ENCODE data around the gene SERPINA10.
"Not testable (repeated sequence)": the region's sequence is repeated elsewhere in the genome, so short reads cannot be mapped to it uniquely, and the experiment has no call there.

SERPINA10 gene

DNA sequence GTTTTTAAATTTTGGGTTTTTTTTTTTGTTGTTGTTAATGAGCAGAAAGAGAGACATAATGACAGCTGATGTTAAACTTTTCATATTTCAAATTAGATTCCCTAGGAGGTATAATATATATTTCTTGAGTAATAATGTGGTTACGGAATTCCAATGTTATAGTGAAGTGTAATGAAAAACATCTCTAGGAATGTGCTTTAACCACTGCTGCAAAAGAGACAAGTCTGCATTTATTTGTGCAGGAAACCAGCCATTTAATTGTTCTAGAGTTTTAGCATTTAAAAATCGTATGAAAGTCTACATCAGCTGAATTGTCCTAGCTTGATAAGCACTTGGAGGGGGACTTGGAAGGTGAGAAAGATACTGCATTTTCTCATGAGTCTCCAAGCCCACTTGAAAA, 14.3 kb downstream of the SERPINA10 start:
- DNase-seq = no peak

DNA sequence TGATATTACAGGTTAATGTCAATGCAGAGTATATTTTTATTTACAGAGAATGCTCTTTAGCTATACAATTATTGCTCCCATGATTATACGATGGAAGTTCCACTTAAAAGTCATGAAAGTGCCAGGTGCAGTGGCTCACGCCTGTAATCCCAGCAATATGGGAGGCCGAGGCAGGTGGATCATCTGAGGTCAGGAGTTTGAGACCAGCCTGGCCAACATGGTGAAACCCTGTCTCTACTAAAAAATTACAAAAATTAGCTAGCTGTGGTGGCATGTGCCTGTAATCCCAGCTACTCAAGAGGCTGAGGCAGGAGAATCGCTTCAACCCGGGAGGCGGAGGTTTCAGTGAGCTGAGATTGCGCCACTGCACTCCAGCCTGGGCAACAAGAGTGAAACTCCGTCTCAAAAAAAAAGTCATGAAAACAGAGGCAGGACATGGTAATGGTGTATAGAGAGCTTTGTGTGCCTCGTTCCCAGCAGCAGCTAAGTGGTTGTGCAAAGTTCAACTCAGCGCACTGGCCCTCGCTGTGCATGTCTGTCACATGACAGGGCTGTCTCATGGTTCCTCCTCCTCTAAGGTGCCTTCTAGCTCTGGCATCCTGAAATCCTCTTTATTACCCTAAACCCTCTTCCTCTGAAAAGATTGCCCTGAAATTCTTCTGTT, 16.0 kb downstream of the SERPINA10 start:
- DNase-seq = not testable (repeated sequence)

DNA sequence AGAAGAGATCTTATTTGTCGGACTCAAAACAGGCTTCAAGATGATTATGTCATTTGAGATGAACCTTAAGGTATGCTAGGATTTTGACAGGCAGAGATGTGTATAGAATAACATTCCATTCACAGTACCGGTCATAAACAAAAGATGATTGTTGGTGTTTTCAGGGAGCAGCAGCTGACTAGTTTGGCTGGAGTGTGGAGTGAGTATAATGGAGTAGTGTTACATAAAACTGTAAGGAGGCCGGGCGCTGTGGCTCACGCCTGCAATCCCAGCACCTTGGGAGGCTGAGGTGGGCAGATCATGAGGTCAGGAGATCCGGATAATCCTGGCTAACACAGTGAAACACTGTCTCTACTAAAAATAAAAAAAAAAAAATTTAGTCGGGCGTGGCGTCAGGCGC, 23.9 kb downstream of the SERPINA10 start:
- DNase-seq = no peak

DNA sequence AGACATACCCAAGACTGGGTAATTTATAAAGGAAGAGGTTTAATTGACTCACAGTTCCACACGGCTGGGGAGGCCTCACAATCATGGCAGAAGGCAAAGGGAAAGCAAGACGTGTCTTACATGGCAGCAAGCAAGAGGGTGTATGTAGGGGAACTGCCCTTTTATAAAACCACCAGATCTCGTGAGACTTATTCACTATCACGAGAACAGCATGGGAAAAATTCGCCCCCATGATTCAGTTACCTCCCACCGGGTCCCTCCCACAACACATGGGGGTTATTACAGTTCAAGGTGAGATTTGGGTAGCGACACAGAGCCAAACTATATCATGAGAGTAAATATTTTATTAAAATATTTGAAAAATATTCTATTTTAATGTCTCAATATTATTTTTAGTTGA, 24.5 kb downstream of the SERPINA10 start:
- not testable (repeated sequence) for DNase-seq

DNA sequence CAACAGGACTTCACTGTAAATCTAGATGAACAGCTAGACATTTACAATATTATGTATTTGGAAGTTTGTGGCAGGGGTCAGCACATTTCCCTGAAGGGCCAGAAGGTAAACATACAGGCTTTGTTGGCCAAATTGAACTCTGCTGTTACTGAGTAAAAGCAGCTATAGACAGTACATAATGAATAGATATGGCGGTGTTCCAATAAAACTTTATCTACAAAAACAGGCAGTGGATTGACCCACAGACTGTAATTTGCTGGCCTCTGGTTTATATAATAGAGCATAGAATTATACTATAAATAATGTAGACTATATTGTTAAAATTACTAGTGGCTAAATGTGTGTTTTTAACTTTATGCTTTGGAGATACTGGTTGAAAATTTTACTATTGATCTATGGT, 25.7 kb downstream of the SERPINA10 start:
- DNase-seq = no peak

DNA sequence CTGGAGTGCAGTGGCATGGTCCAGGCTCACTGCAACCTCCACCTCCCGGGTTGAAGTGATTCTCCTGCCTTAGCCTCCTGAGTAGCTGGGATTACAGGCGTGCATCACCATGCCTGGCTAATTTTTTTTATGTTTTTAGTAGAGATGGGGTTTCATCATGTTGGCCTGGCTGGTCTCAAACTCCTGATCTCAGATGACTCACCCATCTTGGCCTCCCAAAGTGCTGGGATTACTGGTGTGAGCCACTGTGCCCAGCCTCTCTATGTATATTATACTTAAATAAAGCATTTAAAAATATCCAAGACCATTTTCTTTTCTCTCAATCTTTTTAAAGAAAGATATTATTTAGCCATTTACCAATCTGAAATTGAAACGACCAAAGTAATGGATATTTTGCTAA, 28.9 kb downstream of the SERPINA10 start:
- not testable (repeated sequence) for DNase-seq

DNA sequence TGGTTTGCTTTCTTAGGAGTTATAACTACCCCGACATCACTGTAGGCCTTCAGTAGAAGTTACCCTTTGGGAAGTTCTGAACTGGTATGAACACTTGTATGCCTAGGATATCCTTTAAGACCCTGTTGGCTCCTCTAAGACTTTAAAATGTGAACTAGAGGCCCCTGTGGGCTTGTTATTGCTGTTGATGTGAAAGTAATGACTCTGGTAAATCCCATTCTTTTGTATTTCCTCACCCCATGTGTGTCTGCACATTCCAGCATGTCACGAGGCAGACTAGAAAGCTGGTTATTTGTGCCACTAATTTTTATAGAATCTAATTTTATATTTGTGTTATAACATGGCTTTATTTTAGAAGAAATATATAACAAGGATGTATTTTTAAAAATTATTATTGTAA, 48.9 kb downstream of the SERPINA10 start:
- no peak for DNase-seq

DNA sequence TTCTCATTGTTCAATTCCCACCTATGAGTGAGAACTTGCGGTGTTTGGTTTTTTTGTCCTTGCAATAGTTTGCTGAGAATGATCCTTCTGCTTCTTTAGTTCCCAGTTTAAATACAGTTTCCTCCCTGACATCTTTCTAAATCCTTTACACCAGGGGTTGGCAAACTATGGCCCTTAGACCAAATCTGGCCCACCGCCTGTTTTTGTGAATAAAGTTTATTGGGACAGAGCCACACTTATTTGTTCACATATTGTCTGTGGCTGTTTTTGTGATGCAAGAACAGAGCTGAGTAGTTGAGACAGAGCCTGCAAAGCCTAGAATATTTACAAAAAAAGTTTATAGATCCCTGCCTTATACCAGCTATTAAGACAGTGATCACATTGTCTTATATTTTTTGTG, 53.7 kb downstream of the SERPINA10 start:
- DNase-seq = no peak

DNA sequence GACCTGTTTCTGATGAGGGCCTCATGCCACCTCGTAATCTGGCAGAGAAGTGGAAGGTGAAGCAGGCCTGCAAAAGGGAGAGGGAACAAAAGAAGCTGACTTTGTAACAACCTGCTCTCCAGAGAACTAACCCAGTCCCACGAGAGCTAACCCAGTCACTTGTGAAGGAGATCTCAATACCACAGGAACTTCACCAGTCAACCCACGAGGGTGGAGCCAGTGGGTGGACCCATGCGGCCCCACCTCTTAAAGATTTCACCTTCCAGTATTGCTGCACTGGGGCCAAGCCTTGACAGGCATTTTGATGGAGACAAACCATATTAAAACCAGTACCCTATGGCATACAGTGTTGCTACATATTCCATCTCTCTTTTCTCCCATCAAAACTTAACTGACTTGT, 55.1 kb downstream of the SERPINA10 start:
- no peak for DNase-seq

DNA sequence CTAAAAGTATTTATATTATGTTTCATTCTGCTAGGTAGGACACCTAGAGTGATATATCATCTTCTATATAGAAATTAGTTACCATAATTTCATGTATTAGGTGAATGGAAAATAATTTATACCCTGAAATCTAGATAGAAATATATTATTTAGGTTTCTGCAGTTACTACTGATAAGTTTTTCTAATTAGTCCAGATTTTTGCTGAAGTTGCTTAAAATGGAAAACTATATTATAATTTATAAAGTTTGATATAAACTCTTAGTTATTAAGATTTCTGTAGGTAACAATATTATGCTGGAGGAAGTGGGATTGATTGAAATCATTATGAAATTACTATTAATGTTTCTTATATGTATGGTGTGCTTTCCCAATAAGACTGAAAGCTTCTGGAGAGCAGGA, 56.0 kb downstream of the SERPINA10 start:
- no peak for DNase-seq
